ENCODE results near the gene LRRFIP2.

- TF ChIP-seq, protein P1, sequence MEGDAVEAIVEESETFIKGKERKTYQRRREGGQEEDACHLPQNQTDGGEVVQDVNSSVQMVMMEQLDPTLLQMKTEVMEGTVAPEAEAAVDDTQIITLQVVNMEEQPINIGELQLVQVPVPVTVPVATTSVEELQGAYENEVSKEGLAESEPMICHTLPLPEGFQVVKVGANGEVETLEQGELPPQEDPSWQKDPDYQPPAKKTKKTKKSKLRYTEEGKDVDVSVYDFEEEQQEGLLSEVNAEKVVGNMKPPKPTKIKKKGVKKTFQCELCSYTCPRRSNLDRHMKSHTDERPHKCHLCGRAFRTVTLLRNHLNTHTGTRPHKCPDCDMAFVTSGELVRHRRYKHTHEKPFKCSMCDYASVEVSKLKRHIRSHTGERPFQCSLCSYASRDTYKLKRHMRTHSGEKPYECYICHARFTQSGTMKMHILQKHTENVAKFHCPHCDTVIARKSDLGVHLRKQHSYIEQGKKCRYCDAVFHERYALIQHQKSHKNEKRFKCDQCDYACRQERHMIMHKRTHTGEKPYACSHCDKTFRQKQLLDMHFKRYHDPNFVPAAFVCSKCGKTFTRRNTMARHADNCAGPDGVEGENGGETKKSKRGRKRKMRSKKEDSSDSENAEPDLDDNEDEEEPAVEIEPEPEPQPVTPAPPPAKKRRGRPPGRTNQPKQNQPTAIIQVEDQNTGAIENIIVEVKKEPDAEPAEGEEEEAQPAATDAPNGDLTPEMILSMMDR (IDR thresholded peaks at IDR 0.05) = no peak
- no peak for TF ChIP-seq POLR2A (IDR thresholded peaks at IDR 0.05)
These were observed 3.2 kb downstream of the LRRFIP2 start for GRCh38 chr3:37171144-37171543.
